ENCODE measurements around the gene RPH3AL. TPM values are rescaled to one million over a fixed set of nuclear protein-coding genes. Genes with fewer than 3 reads are reported as not detected.

The RPH3AL gene
- polyA plus RNA-seq, 3 donors = 0.71 to 1.9 (median 1.5) TPM

- H3K9ac ChIP-seq (ENCODE audit: insufficient read depth, low read length, poor library complexity, severe bottlenecking) = no peak overlapping the region
Observed at GRCh38 chr17:260031-260791, 92.4 kb downstream of the RPH3AL start.

More at GRCh38 chr17:260031-260791, 92.4 kb downstream of the RPH3AL start:
- H3K27ac ChIP-seq (ENCODE audit: low read depth in 1 of 2, low read length in 2 of 2) = no peak overlapping the region
- no peak overlapping the region for H3K4me3 Mint-ChIP-seq
- H3K36me3 ChIP-seq (replicated peaks in 1 of 2; ENCODE audit: control insufficient read depth in 1 of 2, insufficient read depth in 2 of 2, low read length in 2 of 2) = no peaks in the 10 kb centered on the region
- WGBS (ENCODE audit: insufficient coverage) = 83% methylated on average over 14 of the region's 15 CpGs
- no peak overlapping the region for H2AFZ ChIP-seq (ENCODE audit: insufficient read depth, low read depth, low read length, poor library complexity, severe bottlenecking)
- no peaks in the 10 kb centered on the region for H3K27me3 ChIP-seq (ENCODE audit: control insufficient read depth in 2 of 2, insufficient read depth in 2 of 2, low read length in 2 of 2)
- no peak overlapping the region for H3K4me2 ChIP-seq (replicated peaks; ENCODE audit: extremely low read depth, low read length, poor library complexity, severe bottlenecking)
- no peaks in the 10 kb centered on the region for H4K20me1 ChIP-seq (ENCODE audit: insufficient read depth, low read length)
- DNase-seq = no peak
- no peak for TF ChIP-seq CTCF (IDR thresholded peaks at IDR 0.05)
- H3K9me3 Mint-ChIP-seq = peaks cover 10 to 25% (median 21%) of the 10 kb centered on the region in 7 donors
- H3K27ac Mint-ChIP-seq = no peak overlapping the region
- intact Hi-C loops (cut with micrococcal nuclease) = no loop called here
- no peaks in the 10 kb centered on the region for H3K4me1 ChIP-seq (ENCODE audit: control insufficient read depth in 1 of 2, insufficient read depth in 2 of 2, low read length in 2 of 2)
- H3K4me3 ChIP-seq (replicated peaks in 1 of 3; ENCODE audit: low read depth in 2 of 3, low read length in 3 of 3) = no peak overlapping the region
- H3K36me3 Mint-ChIP-seq = peaks cover 0 to 3% of the 10 kb centered on the region in 2 donors
- H3K27me3 Mint-ChIP-seq (ENCODE audit: low read depth in 3 of 3) = peaks cover 7 to 11% (median 9%) of the 10 kb centered on the region in 3 donors
- peaks cover 0 to 31% of the 10 kb centered on the region in 2 donors for H3K9me3 ChIP-seq (replicated peaks in 1 of 2; ENCODE audit: control insufficient read depth in 1 of 2, insufficient read depth in 1 of 2, low read length in 2 of 2)
- H3K4me1 Mint-ChIP-seq = peaks cover 8% of the 10 kb centered on the region
- H3K79me2 ChIP-seq (ENCODE audit: insufficient read depth, low read length) = no peaks in the 10 kb centered on the region
